Panc1 (cell line): ENCODE results near the gene PDE4A. TPM values are rescaled to one million over a fixed set of nuclear protein-coding genes. Genes with fewer than 3 reads are reported as not detected.

ENCODE experiments used
- ATAC-seq: fragments of 200-7000 bp; cut with Tn5 transposase; 2 replicates; pipeline ENCODE4 v1.9.1; 2020; ENCODE audit warnings: mild to moderate bottlenecking, moderate library complexity
- BruUV-seq: library from RNA; stranded (reverse); fragments of 400-500 nt; replicated peaks from 2 replicates; lab custom pipeline; 2021; lab: Mats Ljungman, UMichigan
- CTCF ChIA-PET: fragments of 300-600 bp; sonication (Branson Sonifier 250); formaldehyde crosslinking; loops from one replicate; lab custom pipeline; 2022; ENCODE audit warnings: antibody characterized with exemption; lab: Charles Lee
- POLR2A ChIA-PET: fragments of 300-600 bp; sonication (Branson Sonifier 250); formaldehyde crosslinking; loops from one replicate; lab custom pipeline; 2022; ENCODE audit warnings: antibody characterized with exemption; lab: Charles Lee
- DNase-seq: peaks from one replicate; pipeline ENCODE4 v3.0.0-alpha.2; 2010; ENCODE audit warnings: low read depth, low spot score
- H3K27ac ChIP-seq: 2 replicates; pipeline ENCODE4 v1.5.1; 2011; ENCODE audit warnings: mild to moderate bottlenecking, low read length, inconsistent platforms
- H3K27me3 ChIP-seq: fragments of 200-500 bp; sonication (Bioruptor generic); 2 replicates; pipeline ENCODE4 v1.6.0; 2014; ENCODE audit warnings: low read length, inconsistent platforms; ENCODE audit not compliant: control insufficient read depth, insufficient read depth
- H3K36me3 ChIP-seq: fragments of 200-500 bp; sonication (Bioruptor generic); 2 replicates; pipeline ENCODE4 v1.5.1; 2014; ENCODE audit warnings: inconsistent platforms, mild to moderate bottlenecking, low read length, moderate library complexity; ENCODE audit not compliant: control insufficient read depth, insufficient read depth
- H3K4me1 ChIP-seq: 2 replicates; pipeline ENCODE4 v1.5.1; 2011; ENCODE audit warnings: inconsistent platforms, mild to moderate bottlenecking, low read length, moderate library complexity; ENCODE audit not compliant: control insufficient read depth, insufficient read depth
- H3K4me3 ChIP-seq, 2 experiments: 2 replicates each; pipeline ENCODE4 v1.5.1; 2011 to 2012; ENCODE audit warnings: low read depth in 2 of 2, low read length in 2 of 2, mild to moderate bottlenecking in 2 of 2, inconsistent platforms in 1 of 2, moderate library complexity in 1 of 2
- H3K9me3 ChIP-seq: fragments of 200-500 bp; sonication (Bioruptor generic); 2 replicates; pipeline ENCODE4 v1.5.1; 2014; ENCODE audit warnings: low read depth, mild to moderate bottlenecking, inconsistent platforms, low read length, moderate library complexity; ENCODE audit not compliant: control insufficient read depth, insufficient read depth
- POLR2AphosphoS5 ChIP-seq: IDR thresholded peaks from 2 replicates; pipeline ENCODE4 v1.6.1; 2012; ENCODE audit warnings: mild to moderate bottlenecking, low read depth, low read length, moderate library complexity
- REST ChIP-seq, 2 experiments: IDR thresholded peaks; 2 replicates each; pipeline ENCODE4 v1.6.1; 2011 to 2012; ENCODE audit warnings: low read depth in 2 of 2, control low read depth in 1 of 2, low read length in 1 of 2, mild to moderate bottlenecking in 1 of 2, moderate library complexity in 1 of 2; ENCODE audit not compliant: insufficient read depth in 1 of 2
- SIN3A ChIP-seq: IDR thresholded peaks from 2 replicates; pipeline ENCODE4 v1.6.1; 2012; ENCODE audit warnings: low read depth, mild to moderate bottlenecking, low read length, moderate library complexity, borderline replicate concordance; ENCODE audit not compliant: insufficient read depth
- TCF7L2 ChIP-seq: IDR thresholded peaks from 2 replicates; pipeline ENCODE4 v1.6.1; 2011; ENCODE audit warnings: mild to moderate bottlenecking, low read depth, low read length, inconsistent platforms
- in situ Hi-C: cut with HindIII; loops from 2 replicates; pipeline ENCODE4 v1.10.0; 2016; ENCODE audit warnings: low sequenced_read_pairs, low pct_unique_long_range_greater_than_20kb
- intact Hi-C: fragments of 100-400 bp; cut with micrococcal nuclease; formaldehyde crosslinking; loops from one replicate; pipeline ENCODE4 v1.10.0; 2022; ENCODE audit not compliant: unreplicated experiment
- total RNA-seq: library from RNA; stranded (reverse); gene quantifications from one replicate; pipeline ENCODE4 v1.2.1, GENCODE V29; 2021; ENCODE audit not compliant: unreplicated experiment
- TF ChIP-seq, protein P1 (sequence below): fragments of 450-650 bp; IDR thresholded peaks from 2 replicates; pipeline ENCODE4 v1.5.1; 2017; ENCODE audit warnings: mild to moderate bottlenecking

Gene PDE4A
- total RNA-seq, 1 experiment from 2014 or later, result 25.8 TPM

DNA sequence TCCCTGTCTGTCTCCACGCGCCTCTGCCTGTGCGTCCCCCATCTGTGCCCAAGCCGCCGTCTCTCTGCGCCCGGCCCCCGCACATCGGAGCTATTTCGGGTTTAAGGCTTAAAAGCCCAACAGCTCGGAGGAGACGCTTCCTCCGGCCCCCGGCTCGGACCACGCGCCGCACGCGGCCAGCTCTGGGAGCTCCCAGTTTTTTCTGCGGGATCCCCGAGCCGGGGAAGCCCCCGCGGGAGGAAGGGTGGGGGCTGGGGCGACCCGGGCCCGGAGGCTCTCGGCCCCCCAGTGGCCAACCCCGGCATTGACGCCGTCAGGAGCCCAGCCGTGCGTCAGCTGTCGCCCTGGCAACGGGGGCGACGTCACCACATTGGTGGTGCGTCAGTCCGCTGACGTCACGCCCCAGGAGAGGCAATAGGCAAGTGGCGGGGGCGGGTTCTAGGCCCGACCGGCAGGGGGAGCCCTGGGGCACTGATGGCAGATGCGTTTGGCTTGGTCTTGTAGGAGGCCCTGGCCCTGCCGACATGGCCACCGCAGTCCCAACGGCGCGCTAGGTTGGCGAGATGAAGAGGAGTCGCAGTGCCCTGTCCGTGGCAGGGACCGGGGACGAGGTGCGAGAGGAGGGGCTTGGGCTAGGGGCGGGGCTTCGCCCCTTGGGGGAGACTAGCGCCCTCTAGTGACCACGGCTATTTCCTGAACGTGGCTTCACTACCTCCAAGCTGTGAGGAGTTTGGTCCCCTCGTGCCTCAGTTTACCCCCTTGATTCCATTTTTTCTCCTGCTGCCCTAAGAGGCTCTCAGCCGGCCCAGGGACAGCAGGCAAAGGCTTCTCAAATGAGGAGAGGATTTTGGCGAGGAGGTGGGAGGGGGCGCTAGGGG lies 3.7 kb upstream of the PDE4A start:
- POLR2A ChIA-PET, result interaction anchor here (0.5 kb wide), 1 partner anchor 9 kb away, joined by 3 read pairs; no protein-coding TSS in a partner anchor
- no TSS peak for BruUV-seq
- Histone ChIP-seq H3K4me3 (peak overlapping the region; percentile 65 to 68), H3K4me1 (peaks cover 9% of the 10 kb centered on the region), H3K27me3 (no peaks in the 10 kb centered on the region), H3K9me3 (no peaks in the 10 kb centered on the region), H3K36me3 (no peaks in the 10 kb centered on the region; the same call in 1 of the 2 replicates), H3K27ac (peak overlapping the region; percentile 79)
- peak; percentile 66 for ATAC-seq
- peak; percentile 60 for DNase-seq
- in situ Hi-C loops (no loop called here), intact Hi-C loops (no loop called here)
- CTCF ChIA-PET, result interaction anchor here (0.5 to 1.2 kb wide), 2 partner anchors 11 to 33 kb away, joined by 3 to 4 read pairs; no protein-coding TSS in a partner anchor
- TF ChIP-seq, protein P1, sequence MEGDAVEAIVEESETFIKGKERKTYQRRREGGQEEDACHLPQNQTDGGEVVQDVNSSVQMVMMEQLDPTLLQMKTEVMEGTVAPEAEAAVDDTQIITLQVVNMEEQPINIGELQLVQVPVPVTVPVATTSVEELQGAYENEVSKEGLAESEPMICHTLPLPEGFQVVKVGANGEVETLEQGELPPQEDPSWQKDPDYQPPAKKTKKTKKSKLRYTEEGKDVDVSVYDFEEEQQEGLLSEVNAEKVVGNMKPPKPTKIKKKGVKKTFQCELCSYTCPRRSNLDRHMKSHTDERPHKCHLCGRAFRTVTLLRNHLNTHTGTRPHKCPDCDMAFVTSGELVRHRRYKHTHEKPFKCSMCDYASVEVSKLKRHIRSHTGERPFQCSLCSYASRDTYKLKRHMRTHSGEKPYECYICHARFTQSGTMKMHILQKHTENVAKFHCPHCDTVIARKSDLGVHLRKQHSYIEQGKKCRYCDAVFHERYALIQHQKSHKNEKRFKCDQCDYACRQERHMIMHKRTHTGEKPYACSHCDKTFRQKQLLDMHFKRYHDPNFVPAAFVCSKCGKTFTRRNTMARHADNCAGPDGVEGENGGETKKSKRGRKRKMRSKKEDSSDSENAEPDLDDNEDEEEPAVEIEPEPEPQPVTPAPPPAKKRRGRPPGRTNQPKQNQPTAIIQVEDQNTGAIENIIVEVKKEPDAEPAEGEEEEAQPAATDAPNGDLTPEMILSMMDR, result peak; percentile 97
- TF ChIP-seq REST (IDR thresholded peaks at IDR 0.05; ENCODE audit: insufficient read depth in 1 of 2, low read depth in 2 of 2, low read length in 1 of 2), result no peak
- peak; percentile 60; the same call in 1 of the 2 replicates for TF ChIP-seq POLR2AphosphoS5
- TF ChIP-seq SIN3A, result no peak; the same call in 1 of the 2 replicates

DNA sequence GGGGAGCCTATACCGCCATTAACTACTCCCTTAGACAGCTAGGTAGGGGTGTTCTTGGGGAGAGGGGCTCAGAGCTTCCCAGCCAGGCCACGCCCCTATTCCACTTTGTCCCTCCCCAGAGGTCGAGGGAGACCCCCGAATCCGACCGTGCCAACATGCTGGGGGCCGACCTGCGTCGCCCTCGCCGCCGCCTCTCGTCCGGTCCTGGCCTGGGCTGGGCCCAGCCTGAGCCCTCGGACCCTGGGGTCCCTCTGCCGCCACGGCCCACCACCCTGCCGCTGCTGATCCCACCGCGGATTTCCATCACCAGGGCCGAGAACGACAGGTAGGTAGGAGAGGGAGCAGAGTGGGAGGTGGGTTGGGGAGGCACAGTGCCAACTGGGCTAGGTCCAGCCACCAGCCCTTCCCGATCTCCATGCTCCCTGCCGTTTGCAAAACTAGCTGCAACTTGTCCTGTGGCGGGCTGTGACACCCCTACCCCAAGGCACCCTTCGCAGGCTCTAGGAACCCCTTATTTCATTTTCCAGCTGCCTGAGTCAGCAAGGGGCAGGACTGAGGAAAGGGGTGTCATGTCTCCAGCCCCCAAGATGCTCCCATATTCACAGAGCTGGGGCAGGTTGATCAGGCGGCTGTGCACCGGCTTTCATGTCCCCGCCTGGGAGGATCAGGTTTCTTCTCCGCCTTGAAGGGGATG lies 2.6 kb upstream of the PDE4A start:
- Histone ChIP-seq H3K9me3 (no peaks in the 10 kb centered on the region), H3K4me3 (peak overlapping the region; percentile 51 to 72), H3K27ac (peak overlapping the region; percentile 79), H3K4me1 (peaks cover 12% of the 10 kb centered on the region), H3K27me3 (no peaks in the 10 kb centered on the region), H3K36me3 (no peaks in the 10 kb centered on the region; the same call in 1 of the 2 replicates)
- ATAC-seq (peak; percentile 18; the same call in 1 of the 2 replicates), DNase-seq (no peak)
- ChIA-PET POLR2A (no interaction called here), CTCF (interaction anchor here (0.5 to 1.2 kb wide), 6 partner anchors 12 to 322 kb away, joined by 3 to 13 read pairs (median 4); no protein-coding TSS in a partner anchor)
- intact Hi-C loops, result no loop called here
- BruUV-seq, result TSS peak; percentile 46
- in situ Hi-C loops, result no loop called here
- TF ChIP-seq TCF7L2 (peak; percentile 99), SIN3A (no peak), REST (IDR thresholded peaks at IDR 0.05; ENCODE audit: insufficient read depth in 1 of 2, low read depth in 2 of 2, low read length in 1 of 2) (no peak), POLR2AphosphoS5 (no peak)
- TF ChIP-seq, protein P1, result no peak
